Measurements from ENCODE around the gene ST7L. TPM values are rescaled to one million over a fixed set of nuclear protein-coding genes. Genes with fewer than 3 reads are reported as not detected.

ST7L gene
- total and polyA plus RNA-seq, 4 donors = 8.4 to 36.1 (median 17.2) TPM

- Histone ChIP-seq H3K27ac (ENCODE audit: low read depth in 1 of 2, low read length in 1 of 2) (no peak overlapping the region), H3K27me3 (ENCODE audit: control insufficient read depth in 3 of 3, insufficient read depth in 3 of 3, low read length in 2 of 3) (no peaks in the 10 kb centered on the region), H3K9me3 (ENCODE audit: control insufficient read depth in 4 of 4, insufficient read depth in 3 of 4, low read length in 3 of 4) (no peaks in the 10 kb centered on the region), H3K4me3 (no peak overlapping the region), H3K4me1 (ENCODE audit: control insufficient read depth in 5 of 5, insufficient read depth in 5 of 5, low read length in 5 of 5) (peaks cover 0 to 6% (median 3%) of the 10 kb centered on the region in 5 donors), H3K36me3 (ENCODE audit: control insufficient read depth in 4 of 4, insufficient read depth in 4 of 4, low read length in 4 of 4) (peaks cover 0 to 5% (median 2%) of the 10 kb centered on the region in 4 donors), H3K9ac (ENCODE audit: insufficient read depth in 1 of 2, low read length in 2 of 2) (no peak overlapping the region)
- no peak for DNase-seq
- no peak for ATAC-seq (ENCODE audit: insufficient read depth, low FRiP score)
- TF ChIP-seq CTCF (IDR thresholded peaks at IDR 0.05; ENCODE audit: control extremely low read depth, extremely low read depth) = no peak
- 92 to 97% methylated on average over 6 of the region's 6 CpGs for WGBS, 2 donors
Measured at GRCh38 chr1:112533029-112533428, 85.9 kb downstream of the ST7L start.

- no peak overlapping the region for H3K9ac ChIP-seq (ENCODE audit: insufficient read depth in 1 of 2, low read length in 2 of 2)
- WGBS, 2 donors = 93 to 96% methylated on average over 4 of the region's 4 CpGs
- peaks cover 0 to 6% (median 0%) of the 10 kb centered on the region in 5 donors for H3K4me1 ChIP-seq (ENCODE audit: control insufficient read depth in 5 of 5, insufficient read depth in 5 of 5, low read length in 5 of 5)
- no peak overlapping the region for H3K4me3 ChIP-seq
- DNase-seq (no peak), ATAC-seq (ENCODE audit: insufficient read depth, low FRiP score) (no peak)
- H3K36me3 ChIP-seq (ENCODE audit: control insufficient read depth in 4 of 4, insufficient read depth in 4 of 4, low read length in 4 of 4) = peaks cover 5 to 7% (median 6%) of the 10 kb centered on the region in 4 donors
- H3K27ac ChIP-seq (ENCODE audit: low read depth in 1 of 2, low read length in 1 of 2) = no peak overlapping the region
- H3K27me3 ChIP-seq (ENCODE audit: control insufficient read depth in 3 of 3, insufficient read depth in 3 of 3, low read length in 2 of 3) = no peaks in the 10 kb centered on the region
- no peaks in the 10 kb centered on the region for H3K9me3 ChIP-seq (ENCODE audit: control insufficient read depth in 4 of 4, insufficient read depth in 3 of 4, low read length in 3 of 4)
- TF ChIP-seq CTCF (IDR thresholded peaks at IDR 0.05; ENCODE audit: control extremely low read depth, extremely low read depth) = no peak
Measured at GRCh38 chr1:112532064-112532463, 86.9 kb downstream of the ST7L start.

GRCh38 chr1:112530832-112531231 lies 88.1 kb downstream of the ST7L start:
- Histone ChIP-seq H3K4me3 (no peak overlapping the region), H3K4me1 (ENCODE audit: control insufficient read depth in 5 of 5, insufficient read depth in 5 of 5, low read length in 5 of 5) (peaks cover 0 to 4% (median 0%) of the 10 kb centered on the region in 5 donors), H3K27me3 (ENCODE audit: control insufficient read depth in 3 of 3, insufficient read depth in 3 of 3, low read length in 2 of 3) (no peaks in the 10 kb centered on the region), H3K9ac (ENCODE audit: insufficient read depth in 1 of 2, low read length in 2 of 2) (no peak overlapping the region), H3K36me3 (ENCODE audit: control insufficient read depth in 4 of 4, insufficient read depth in 4 of 4, low read length in 4 of 4) (peaks cover 5 to 9% (median 6%) of the 10 kb centered on the region in 4 donors), H3K9me3 (ENCODE audit: control insufficient read depth in 4 of 4, insufficient read depth in 3 of 4, low read length in 3 of 4) (no peaks in the 10 kb centered on the region), H3K27ac (ENCODE audit: low read depth in 1 of 2, low read length in 1 of 2) (no peak overlapping the region)
- no peak for ATAC-seq (ENCODE audit: insufficient read depth, low FRiP score)
- DNase-seq = no peak
- TF ChIP-seq CTCF (IDR thresholded peaks at IDR 0.05; ENCODE audit: control extremely low read depth, extremely low read depth) = no peak

GRCh38 chr1:112529301-112529700 lies 89.6 kb downstream of the ST7L start:
- Histone ChIP-seq H3K27me3 (ENCODE audit: control insufficient read depth in 3 of 3, insufficient read depth in 3 of 3, low read length in 2 of 3) (no peaks in the 10 kb centered on the region), H3K27ac (ENCODE audit: low read depth in 1 of 2, low read length in 1 of 2) (no peak overlapping the region), H3K4me3 (no peak overlapping the region), H3K4me1 (ENCODE audit: control insufficient read depth in 5 of 5, insufficient read depth in 5 of 5, low read length in 5 of 5) (peaks cover 0 to 4% (median 0%) of the 10 kb centered on the region in 5 donors), H3K36me3 (ENCODE audit: control insufficient read depth in 4 of 4, insufficient read depth in 4 of 4, low read length in 4 of 4) (peaks cover 7 to 9% (median 8%) of the 10 kb centered on the region in 4 donors), H3K9ac (ENCODE audit: insufficient read depth in 1 of 2, low read length in 2 of 2) (no peak overlapping the region), H3K9me3 (ENCODE audit: control insufficient read depth in 4 of 4, insufficient read depth in 3 of 4, low read length in 3 of 4) (no peaks in the 10 kb centered on the region)
- TF ChIP-seq CTCF (IDR thresholded peaks at IDR 0.05; ENCODE audit: control extremely low read depth, extremely low read depth) = no peak
- DNase-seq (no peak), ATAC-seq (ENCODE audit: insufficient read depth, low FRiP score) (no peak)

All from lung (tissue), 12 donors.